ENCODE results near the gene AARS2. TPM values are rescaled to one million over a fixed set of nuclear protein-coding genes. Genes with fewer than 3 reads are reported as not detected.

Gene AARS2
- polyA plus RNA-seq, 1 experiment: 7.3 TPM

GRCh38 chr6:44342052-44342451 lies 28.9 kb upstream of the AARS2 start:
- CTCF ChIA-PET: interaction anchor here (0.7 to 1.8 kb wide), 6 partner anchors 9 to 108 kb away, joined by 3 to 6 read pairs (median 4); partner anchors contain the start of gene AARS2
- POLR2A ChIA-PET: no interaction called here
- no peak for TF ChIP-seq CTCF (IDR thresholded peaks at IDR 0.05; ENCODE audit: insufficient read depth, low read depth, low read length)
- DNase-seq (ENCODE audit: low read depth): no peak
- Histone ChIP-seq H3K36me3 (ENCODE audit: control insufficient read depth, insufficient read depth, low read length) (no peaks in the 10 kb centered on the region), H3K27me3 (ENCODE audit: control insufficient read depth, insufficient read depth, low read length) (peaks cover 22% of the 10 kb centered on the region), H3K4me3 (ENCODE audit: low read depth, low read length) (no peak overlapping the region)

- no peaks in the 10 kb centered on the region for H3K36me3 ChIP-seq (ENCODE audit: control insufficient read depth, insufficient read depth, low read length)
- no peak for TF ChIP-seq CTCF (IDR thresholded peaks at IDR 0.05; ENCODE audit: insufficient read depth, low read depth, low read length)
- H3K4me3 ChIP-seq (ENCODE audit: low read depth, low read length): no peak overlapping the region
- ChIA-PET POLR2A (no interaction called here), CTCF (interaction anchor here (1.2 to 1.5 kb wide), 4 partner anchors 8 to 107 kb away, joined by 3 to 5 read pairs (median 4); partner anchors contain the start of gene AARS2)
- DNase-seq (ENCODE audit: low read depth): no peak
- H3K27me3 ChIP-seq (ENCODE audit: control insufficient read depth, insufficient read depth, low read length): peaks cover 24% of the 10 kb centered on the region
These were observed 28.1 kb upstream of the AARS2 start for GRCh38 chr6:44341095-44341890.

GRCh38 chr6:44339763-44340625 lies 26.8 kb upstream of the AARS2 start:
- H3K4me3 ChIP-seq (ENCODE audit: low read depth, low read length): no peak overlapping the region

GRCh38 chr6:44339301-44339700 lies 26.2 kb upstream of the AARS2 start:
- peaks cover 19% of the 10 kb centered on the region for H3K27me3 ChIP-seq (ENCODE audit: control insufficient read depth, insufficient read depth, low read length)
- ChIA-PET POLR2A (no interaction called here), CTCF (interaction anchor here (0.7 to 10.4 kb wide), 24 partner anchors 10 to 239 kb away, joined by 3 to 138 read pairs (median 4); partner anchors contain the start of genes AARS2, NFKBIE, SLC35B2 and TMEM151B)
- no peak for TF ChIP-seq CTCF (IDR thresholded peaks at IDR 0.05; ENCODE audit: insufficient read depth, low read depth, low read length)
- no peak for DNase-seq (ENCODE audit: low read depth)
- no peaks in the 10 kb centered on the region for H3K36me3 ChIP-seq (ENCODE audit: control insufficient read depth, insufficient read depth, low read length)
- H3K4me3 ChIP-seq (ENCODE audit: low read depth, low read length): no peak overlapping the region

More at GRCh38 chr6:44339763-44340625, 26.8 kb upstream of the AARS2 start:
- TF ChIP-seq CTCF (IDR thresholded peaks at IDR 0.05; ENCODE audit: insufficient read depth, low read depth, low read length): no peak
- DNase-seq (ENCODE audit: low read depth): no peak
- H3K27me3 ChIP-seq (ENCODE audit: control insufficient read depth, insufficient read depth, low read length): peaks cover 22% of the 10 kb centered on the region
- CTCF ChIA-PET: interaction anchor here (0.7 to 10.4 kb wide), 12 partner anchors 17 to 240 kb away, joined by 3 to 138 read pairs (median 4); partner anchors contain the start of genes AARS2, NFKBIE, SLC35B2 and TMEM151B
- POLR2A ChIA-PET: no interaction called here
- no peaks in the 10 kb centered on the region for H3K36me3 ChIP-seq (ENCODE audit: control insufficient read depth, insufficient read depth, low read length)
